HEK293 (cell line): ENCODE measurements around the gene NT5DC3.

Experiments used
- SALL2 ChIP-seq: fragments of 450-650 bp; formaldehyde crosslinking; IDR thresholded peaks from 2 replicates; pipeline ENCODE4 v1.5.0; 2017; ENCODE audit warnings: missing biosample characterization, mild to moderate bottlenecking, missing genetic modification characterization, borderline replicate concordance
- ZNF2 ChIP-seq: fragments of 450-650 bp; formaldehyde crosslinking; IDR thresholded peaks from 2 replicates; pipeline ENCODE4 v1.5.1; 2016; ENCODE audit warnings: missing biosample characterization, missing genetic modification characterization
- ZNF274 ChIP-seq, 2 experiments: fragments of 200-500 bp in 1 of 2; fragments of 450-650 bp in 1 of 2; sonication (Bioruptor generic) in 1 of 2; formaldehyde crosslinking in 1 of 2; IDR thresholded peaks; 2 replicates each; pipeline versions ENCODE4 v1.5.1 to v1.6.1; 2014 to 2016; ENCODE audit warnings: borderline replicate concordance in 1 of 2, inconsistent platforms in 1 of 2, low read length in 1 of 2, missing biosample characterization in 1 of 2, missing genetic modification characterization in 1 of 2
- ZNF366 ChIP-seq: fragments of 450-650 bp; formaldehyde crosslinking; conservative IDR thresholded peaks from 2 replicates; pipeline ENCODE4 v1.5.1; 2016; ENCODE audit warnings: missing biosample characterization, missing genetic modification characterization
- ZNF473 ChIP-seq: fragments of 450-650 bp; formaldehyde crosslinking; IDR thresholded peaks from 2 replicates; pipeline ENCODE4 v1.5.1; 2017; ENCODE audit warnings: missing biosample characterization, missing genetic modification characterization
- ZNF544 ChIP-seq: fragments of 450-650 bp; formaldehyde crosslinking; IDR thresholded peaks from 2 replicates; pipeline ENCODE4 v1.5.0; 2017; ENCODE audit warnings: missing biosample characterization, missing genetic modification characterization
- ZNF558 ChIP-seq: fragments of 450-650 bp; formaldehyde crosslinking; IDR thresholded peaks from 2 replicates; pipeline ENCODE4 v1.5.1; 2016; ENCODE audit warnings: missing biosample characterization, missing genetic modification characterization
- ZNF792 ChIP-seq: fragments of 450-650 bp; formaldehyde crosslinking; IDR thresholded peaks from 2 replicates; pipeline ENCODE4 v1.5.1; 2016; ENCODE audit warnings: missing biosample characterization, missing genetic modification characterization
- TF ChIP-seq, protein P1 (sequence below): fragments of 450-650 bp; formaldehyde crosslinking; IDR thresholded peaks from 2 replicates; pipeline ENCODE4 v1.5.1; 2016; ENCODE audit warnings: missing biosample characterization, missing genetic modification characterization
- TF ChIP-seq, protein P2 (sequence below): fragments of 450-650 bp; formaldehyde crosslinking; IDR thresholded peaks from 2 replicates; pipeline ENCODE4 v1.5.1; 2016; ENCODE audit warnings: missing biosample characterization, missing genetic modification characterization
- TF ChIP-seq, protein P3 (sequence below): fragments of 450-650 bp; formaldehyde crosslinking; IDR thresholded peaks from 2 replicates; pipeline ENCODE4 v1.5.1; 2017; ENCODE audit warnings: missing biosample characterization, missing genetic modification characterization
- TF ChIP-seq, protein P4 (sequence below): sonication (generic); formaldehyde crosslinking; IDR thresholded peaks from 2 replicates; pipeline ENCODE4 v1.8.1; 2022; ENCODE audit warnings: mild to moderate bottlenecking, moderate library complexity, missing genetic modification reagents
- TF ChIP-seq, protein P5 (sequence below): fragments of 450-650 bp; formaldehyde crosslinking; IDR thresholded peaks from 2 replicates; pipeline ENCODE4 v1.5.1; 2017; ENCODE audit warnings: missing biosample characterization, missing genetic modification characterization

DNA sequence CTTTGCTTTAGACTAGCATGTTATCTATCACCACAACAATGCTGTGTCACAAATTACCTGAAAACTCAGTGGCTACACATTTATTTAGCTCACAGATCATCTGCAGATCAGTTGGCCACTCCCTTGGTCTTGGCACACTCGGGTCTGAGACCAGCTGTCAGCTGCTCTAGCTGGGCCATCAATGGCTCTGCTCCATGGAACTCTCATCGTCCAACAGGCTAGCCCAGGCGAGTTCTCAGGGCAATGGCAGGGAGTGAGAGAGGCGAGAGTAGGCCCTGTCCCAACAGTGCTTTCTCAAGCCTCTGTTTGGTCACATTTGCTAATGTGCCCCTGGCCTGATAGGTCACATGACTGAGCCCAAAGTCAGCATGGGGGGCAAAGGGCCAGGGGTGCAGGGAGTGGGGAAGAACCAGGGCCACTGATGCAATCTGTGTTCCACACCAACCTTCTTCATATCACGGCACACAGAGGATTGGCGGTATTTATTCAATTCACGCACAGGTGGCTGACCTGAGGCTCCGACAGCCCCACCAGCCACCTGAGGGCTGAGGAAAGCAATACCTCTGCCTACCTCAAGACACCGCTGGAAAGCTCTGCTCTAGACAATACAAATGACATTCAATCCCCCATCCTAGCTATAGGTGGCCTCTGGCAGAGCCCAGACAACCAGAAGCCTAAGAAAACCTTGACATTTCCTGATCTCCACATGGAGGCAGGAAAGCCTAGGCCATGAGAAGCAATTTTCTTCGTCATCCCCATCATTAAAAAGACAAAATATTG lies 82.5 kb downstream of the NT5DC3 start:
- TF ChIP-seq, protein P1, sequence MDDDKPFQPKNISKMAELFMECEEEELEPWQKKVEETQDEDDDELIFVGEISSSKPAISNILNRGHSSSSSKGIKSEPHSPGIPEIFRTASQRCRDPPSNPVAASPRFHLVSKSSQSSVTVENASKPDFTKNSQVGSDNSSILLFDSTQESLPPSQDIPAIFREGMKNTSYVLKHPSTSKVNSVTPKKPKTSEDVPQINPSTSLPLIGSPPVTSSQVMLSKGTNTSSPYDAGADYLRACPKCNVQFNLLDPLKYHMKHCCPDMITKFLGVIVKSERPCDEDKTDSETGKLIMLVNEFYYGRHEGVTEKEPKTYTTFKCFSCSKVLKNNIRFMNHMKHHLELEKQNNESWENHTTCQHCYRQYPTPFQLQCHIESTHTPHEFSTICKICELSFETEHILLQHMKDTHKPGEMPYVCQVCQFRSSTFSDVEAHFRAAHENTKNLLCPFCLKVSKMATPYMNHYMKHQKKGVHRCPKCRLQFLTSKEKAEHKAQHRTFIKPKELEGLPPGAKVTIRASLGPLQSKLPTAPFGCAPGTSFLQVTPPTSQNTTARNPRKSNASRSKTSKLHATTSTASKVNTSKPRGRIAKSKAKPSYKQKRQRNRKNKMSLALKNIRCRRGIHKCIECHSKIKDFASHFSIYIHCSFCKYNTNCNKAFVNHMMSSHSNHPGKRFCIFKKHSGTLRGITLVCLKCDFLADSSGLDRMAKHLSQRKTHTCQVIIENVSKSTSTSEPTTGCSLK (tag by site-specific recombination), result no peak
- TF ChIP-seq, protein P2, sequence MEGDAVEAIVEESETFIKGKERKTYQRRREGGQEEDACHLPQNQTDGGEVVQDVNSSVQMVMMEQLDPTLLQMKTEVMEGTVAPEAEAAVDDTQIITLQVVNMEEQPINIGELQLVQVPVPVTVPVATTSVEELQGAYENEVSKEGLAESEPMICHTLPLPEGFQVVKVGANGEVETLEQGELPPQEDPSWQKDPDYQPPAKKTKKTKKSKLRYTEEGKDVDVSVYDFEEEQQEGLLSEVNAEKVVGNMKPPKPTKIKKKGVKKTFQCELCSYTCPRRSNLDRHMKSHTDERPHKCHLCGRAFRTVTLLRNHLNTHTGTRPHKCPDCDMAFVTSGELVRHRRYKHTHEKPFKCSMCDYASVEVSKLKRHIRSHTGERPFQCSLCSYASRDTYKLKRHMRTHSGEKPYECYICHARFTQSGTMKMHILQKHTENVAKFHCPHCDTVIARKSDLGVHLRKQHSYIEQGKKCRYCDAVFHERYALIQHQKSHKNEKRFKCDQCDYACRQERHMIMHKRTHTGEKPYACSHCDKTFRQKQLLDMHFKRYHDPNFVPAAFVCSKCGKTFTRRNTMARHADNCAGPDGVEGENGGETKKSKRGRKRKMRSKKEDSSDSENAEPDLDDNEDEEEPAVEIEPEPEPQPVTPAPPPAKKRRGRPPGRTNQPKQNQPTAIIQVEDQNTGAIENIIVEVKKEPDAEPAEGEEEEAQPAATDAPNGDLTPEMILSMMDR, result no peak
- TF ChIP-seq, protein P3, sequence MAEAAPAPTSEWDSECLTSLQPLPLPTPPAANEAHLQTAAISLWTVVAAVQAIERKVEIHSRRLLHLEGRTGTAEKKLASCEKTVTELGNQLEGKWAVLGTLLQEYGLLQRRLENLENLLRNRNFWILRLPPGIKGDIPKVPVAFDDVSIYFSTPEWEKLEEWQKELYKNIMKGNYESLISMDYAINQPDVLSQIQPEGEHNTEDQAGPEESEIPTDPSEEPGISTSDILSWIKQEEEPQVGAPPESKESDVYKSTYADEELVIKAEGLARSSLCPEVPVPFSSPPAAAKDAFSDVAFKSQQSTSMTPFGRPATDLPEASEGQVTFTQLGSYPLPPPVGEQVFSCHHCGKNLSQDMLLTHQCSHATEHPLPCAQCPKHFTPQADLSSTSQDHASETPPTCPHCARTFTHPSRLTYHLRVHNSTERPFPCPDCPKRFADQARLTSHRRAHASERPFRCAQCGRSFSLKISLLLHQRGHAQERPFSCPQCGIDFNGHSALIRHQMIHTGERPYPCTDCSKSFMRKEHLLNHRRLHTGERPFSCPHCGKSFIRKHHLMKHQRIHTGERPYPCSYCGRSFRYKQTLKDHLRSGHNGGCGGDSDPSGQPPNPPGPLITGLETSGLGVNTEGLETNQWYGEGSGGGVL, result no peak
- TF ChIP-seq ZNF558 (tag by site-specific recombination), result no peak
- no peak for TF ChIP-seq ZNF2 (tag by site-specific recombination)
- TF ChIP-seq ZNF366 (tag by site-specific recombination), result no peak
- no peak for TF ChIP-seq ZNF544 (tag by site-specific recombination)
- TF ChIP-seq ZNF792 (tag by site-specific recombination), result no peak
- TF ChIP-seq, protein P4, sequence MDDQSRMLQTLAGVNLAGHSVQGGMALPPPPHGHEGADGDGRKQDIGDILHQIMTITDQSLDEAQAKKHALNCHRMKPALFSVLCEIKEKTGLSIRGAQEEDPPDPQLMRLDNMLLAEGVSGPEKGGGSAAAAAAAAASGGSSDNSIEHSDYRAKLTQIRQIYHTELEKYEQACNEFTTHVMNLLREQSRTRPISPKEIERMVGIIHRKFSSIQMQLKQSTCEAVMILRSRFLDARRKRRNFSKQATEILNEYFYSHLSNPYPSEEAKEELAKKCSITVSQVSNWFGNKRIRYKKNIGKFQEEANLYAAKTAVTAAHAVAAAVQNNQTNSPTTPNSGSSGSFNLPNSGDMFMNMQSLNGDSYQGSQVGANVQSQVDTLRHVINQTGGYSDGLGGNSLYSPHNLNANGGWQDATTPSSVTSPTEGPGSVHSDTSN (CRISPR knock-in tag), result no peak
- TF ChIP-seq, protein P5, sequence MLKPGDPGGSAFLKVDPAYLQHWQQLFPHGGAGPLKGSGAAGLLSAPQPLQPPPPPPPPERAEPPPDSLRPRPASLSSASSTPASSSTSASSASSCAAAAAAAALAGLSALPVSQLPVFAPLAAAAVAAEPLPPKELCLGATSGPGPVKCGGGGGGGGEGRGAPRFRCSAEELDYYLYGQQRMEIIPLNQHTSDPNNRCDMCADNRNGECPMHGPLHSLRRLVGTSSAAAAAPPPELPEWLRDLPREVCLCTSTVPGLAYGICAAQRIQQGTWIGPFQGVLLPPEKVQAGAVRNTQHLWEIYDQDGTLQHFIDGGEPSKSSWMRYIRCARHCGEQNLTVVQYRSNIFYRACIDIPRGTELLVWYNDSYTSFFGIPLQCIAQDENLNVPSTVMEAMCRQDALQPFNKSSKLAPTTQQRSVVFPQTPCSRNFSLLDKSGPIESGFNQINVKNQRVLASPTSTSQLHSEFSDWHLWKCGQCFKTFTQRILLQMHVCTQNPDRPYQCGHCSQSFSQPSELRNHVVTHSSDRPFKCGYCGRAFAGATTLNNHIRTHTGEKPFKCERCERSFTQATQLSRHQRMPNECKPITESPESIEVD (tag by site-specific recombination), result no peak
- TF ChIP-seq ZNF274 (IDR thresholded peaks at IDR 0.05; ENCODE audit: low read length), result no peak
- TF ChIP-seq ZNF274 (tag by site-specific recombination; IDR thresholded peaks at IDR 0.05; ENCODE audit: borderline replicate concordance), result no peak
- TF ChIP-seq ZNF473, result no peak
- no peak for TF ChIP-seq SALL2 (tag by site-specific recombination)
